ENCODE data around the gene LAMP1.
"Not testable (repeated sequence)": the region's sequence is repeated elsewhere in the genome, so short reads cannot be mapped to it uniquely, and the experiment has no call there.

LAMP1 gene

GRCh38 chr13:113296823-113297369, at the start of gene LAMP1:
TSS of gene LAMP1 (plus strand) at chr13:113297239. CDS start at chr13:113297435, 196 bp downstream.
- peaks cover 4 to 7% of the 10 kb centered on the region in 2 donors for H3K9me3 Mint-ChIP-seq
- H3K27ac Mint-ChIP-seq: peak within 1 kb of the TSS; percentile 100
- H3K36me3 Mint-ChIP-seq: peaks cover 15 to 23% of the 10 kb centered on the region in 2 donors
- peaks cover 26 to 38% of the 10 kb centered on the region in 2 donors for H3K4me1 Mint-ChIP-seq
- H3K27me3 Mint-ChIP-seq: peaks cover 18 to 20% of the 10 kb centered on the region in 2 donors
- H3K4me3 Mint-ChIP-seq: peak within 1 kb of the TSS; percentile 95 to 100
- ATAC-seq (replicated peaks) (peak; percentile 78 to 85), DNase-seq (peak; percentile 99)

- Mint-ChIP-seq H3K27me3 (no peaks in the 10 kb centered on the region), H3K27ac (peak overlapping the region; percentile 77), H3K36me3 (peaks cover 50 to 71% of the 10 kb centered on the region in 2 donors), H3K9me3 (no peaks in the 10 kb centered on the region), H3K4me3 (no peak overlapping the region), H3K4me1 (no peaks in the 10 kb centered on the region)
- DNase-seq (no peak), ATAC-seq (replicated peaks) (no peak)
These were observed 44.4 kb upstream of the LAMP1 start for GRCh38 chr13:113252516-113253095.

GRCh38 chr13:113257908-113258307, 39.1 kb upstream of the LAMP1 start:
- not testable (repeated sequence) for H3K4me3 Mint-ChIP-seq; ATAC-seq (replicated peaks); H3K9me3 Mint-ChIP-seq; H3K27me3 Mint-ChIP-seq; DNase-seq; H3K27ac Mint-ChIP-seq; H3K4me1 Mint-ChIP-seq
- H3K36me3 Mint-ChIP-seq: peaks cover 37 to 58% of the 10 kb centered on the region in 2 donors

- Mint-ChIP-seq H3K27me3 (no peaks in the 10 kb centered on the region), H3K4me3 (no peak overlapping the region), H3K9me3 (no peaks in the 10 kb centered on the region), H3K27ac (no peak overlapping the region), H3K4me1 (no peaks in the 10 kb centered on the region), H3K36me3 (peaks cover 36 to 60% of the 10 kb centered on the region in 2 donors)
- DNase-seq: no peak
- ATAC-seq (replicated peaks): no peak
These were observed 38.6 kb upstream of the LAMP1 start for GRCh38 chr13:113258321-113259054.

GRCh38 chr13:113260996-113261395, 36.0 kb upstream of the LAMP1 start:
- ATAC-seq (replicated peaks): no peak

GRCh38 chr13:113263016-113263415, 34.0 kb upstream of the LAMP1 start:
- not testable (repeated sequence) for H3K9me3 Mint-ChIP-seq

More at GRCh38 chr13:113260996-113261395, 36.0 kb upstream of the LAMP1 start:
- Mint-ChIP-seq H3K27ac (no peak overlapping the region), H3K27me3 (no peaks in the 10 kb centered on the region), H3K4me1 (no peaks in the 10 kb centered on the region), H3K36me3 (peaks cover 33 to 56% of the 10 kb centered on the region in 2 donors), H3K4me3 (no peak overlapping the region), H3K9me3 (no peaks in the 10 kb centered on the region)
- no peak for DNase-seq

GRCh38 chr13:113267642-113268405, 29.2 kb upstream of the LAMP1 start:
- peak overlapping the region in 1 of 2 donors; percentile 13 for H3K4me3 Mint-ChIP-seq
- peak overlapping the region; percentile 48 for H3K27ac Mint-ChIP-seq
- no peaks in the 10 kb centered on the region for H3K27me3 Mint-ChIP-seq
- H3K9me3 Mint-ChIP-seq: no peaks in the 10 kb centered on the region
- H3K4me1 Mint-ChIP-seq: peaks cover 0 to 2% of the 10 kb centered on the region in 2 donors
- ATAC-seq (replicated peaks): no peak
- peaks cover 24 to 37% of the 10 kb centered on the region in 2 donors for H3K36me3 Mint-ChIP-seq
- DNase-seq: no peak

More at GRCh38 chr13:113263016-113263415, 34.0 kb upstream of the LAMP1 start:
- peaks cover 31 to 50% of the 10 kb centered on the region in 2 donors for H3K36me3 Mint-ChIP-seq
- not testable (repeated sequence) for H3K4me3 Mint-ChIP-seq; DNase-seq; ATAC-seq (replicated peaks); H3K4me1 Mint-ChIP-seq; H3K27me3 Mint-ChIP-seq; H3K27ac Mint-ChIP-seq

- no peak for ATAC-seq (replicated peaks)
- H3K27me3 Mint-ChIP-seq: peaks cover 0 to 13% of the 10 kb centered on the region in 2 donors
- no peak for DNase-seq
- no peak overlapping the region for H3K27ac Mint-ChIP-seq
- H3K4me3 Mint-ChIP-seq: no peak overlapping the region
- H3K4me1 Mint-ChIP-seq: peaks cover 2 to 6% of the 10 kb centered on the region in 2 donors
- no peaks in the 10 kb centered on the region for H3K9me3 Mint-ChIP-seq
- peaks cover 25 to 36% of the 10 kb centered on the region in 2 donors for H3K36me3 Mint-ChIP-seq
These were observed 25.0 kb upstream of the LAMP1 start for GRCh38 chr13:113272031-113272430.

GRCh38 chr13:113272701-113273181, 24.3 kb upstream of the LAMP1 start:
- H3K4me3 Mint-ChIP-seq: no peak overlapping the region
- ATAC-seq (replicated peaks) (no peak), DNase-seq (no peak)
- H3K27ac Mint-ChIP-seq: no peak overlapping the region
- peaks cover 0 to 13% of the 10 kb centered on the region in 2 donors for H3K27me3 Mint-ChIP-seq
- H3K36me3 Mint-ChIP-seq: peaks cover 18 to 29% of the 10 kb centered on the region in 2 donors
- no peaks in the 10 kb centered on the region for H3K9me3 Mint-ChIP-seq
- H3K4me1 Mint-ChIP-seq: peaks cover 2 to 6% of the 10 kb centered on the region in 2 donors

GRCh38 chr13:113273321-113273720, 23.7 kb upstream of the LAMP1 start:
- Mint-ChIP-seq H3K9me3 (no peaks in the 10 kb centered on the region), H3K4me3 (no peak overlapping the region), H3K27ac (no peak overlapping the region), H3K27me3 (peaks cover 0 to 16% of the 10 kb centered on the region in 2 donors), H3K4me1 (peaks cover under 1 to 6% of the 10 kb centered on the region in 2 donors), H3K36me3 (peaks cover 15 to 23% of the 10 kb centered on the region in 2 donors)
- DNase-seq (no peak), ATAC-seq (replicated peaks) (no peak)

GRCh38 chr13:113273851-113274590, 23.0 kb upstream of the LAMP1 start:
- Mint-ChIP-seq H3K9me3 (no peaks in the 10 kb centered on the region), H3K27me3 (peaks cover 7 to 23% of the 10 kb centered on the region in 2 donors), H3K4me1 (peaks cover 0 to 6% of the 10 kb centered on the region in 2 donors), H3K27ac (no peak overlapping the region), H3K36me3 (peaks cover 15 to 25% of the 10 kb centered on the region in 2 donors), H3K4me3 (no peak overlapping the region)
- no peak for DNase-seq
- no peak for ATAC-seq (replicated peaks)

GRCh38 chr13:113274721-113275120, 22.3 kb upstream of the LAMP1 start:
- DNase-seq (no peak), ATAC-seq (replicated peaks) (no peak)
- H3K27ac Mint-ChIP-seq: no peak overlapping the region
- peaks cover 0 to 6% of the 10 kb centered on the region in 2 donors for H3K4me1 Mint-ChIP-seq
- peaks cover 8 to 26% of the 10 kb centered on the region in 2 donors for H3K27me3 Mint-ChIP-seq
- no peaks in the 10 kb centered on the region for H3K9me3 Mint-ChIP-seq
- H3K36me3 Mint-ChIP-seq: peaks cover 15 to 24% of the 10 kb centered on the region in 2 donors
- no peak overlapping the region for H3K4me3 Mint-ChIP-seq

- H3K36me3 Mint-ChIP-seq: peaks cover 14 to 24% of the 10 kb centered on the region in 2 donors
- H3K4me1 Mint-ChIP-seq: peaks cover 0 to 6% of the 10 kb centered on the region in 2 donors
- peak; percentile 74 to 82 for ATAC-seq (replicated peaks)
- DNase-seq: no peak
- peaks cover 9 to 27% of the 10 kb centered on the region in 2 donors for H3K27me3 Mint-ChIP-seq
- H3K9me3 Mint-ChIP-seq: no peaks in the 10 kb centered on the region
- no peak overlapping the region for H3K4me3 Mint-ChIP-seq
- H3K27ac Mint-ChIP-seq: no peak overlapping the region
These were observed 21.7 kb upstream of the LAMP1 start for GRCh38 chr13:113275387-113275786.
